Stimulated activated CD4-positive, alpha-beta T cell treated with anti-CD3 and anti-CD28 coated beads, Interleukin-15, amount 100 ng/mL, for 1 hour (primary cell): ENCODE data around the gene LMTK2.
"Not testable (repeated sequence)": the region's sequence is repeated elsewhere in the genome, so short reads cannot be mapped to it uniquely, and the experiment has no call there.

ENCODE experiments used
- DNase-seq, 2 donors: peaks; one replicate each; pipeline ENCODE4 v3.0.0-alpha.2; 2020; ENCODE audit warnings: low read depth in 1 of 2, low spot score in 1 of 2

Gene LMTK2

DNA sequence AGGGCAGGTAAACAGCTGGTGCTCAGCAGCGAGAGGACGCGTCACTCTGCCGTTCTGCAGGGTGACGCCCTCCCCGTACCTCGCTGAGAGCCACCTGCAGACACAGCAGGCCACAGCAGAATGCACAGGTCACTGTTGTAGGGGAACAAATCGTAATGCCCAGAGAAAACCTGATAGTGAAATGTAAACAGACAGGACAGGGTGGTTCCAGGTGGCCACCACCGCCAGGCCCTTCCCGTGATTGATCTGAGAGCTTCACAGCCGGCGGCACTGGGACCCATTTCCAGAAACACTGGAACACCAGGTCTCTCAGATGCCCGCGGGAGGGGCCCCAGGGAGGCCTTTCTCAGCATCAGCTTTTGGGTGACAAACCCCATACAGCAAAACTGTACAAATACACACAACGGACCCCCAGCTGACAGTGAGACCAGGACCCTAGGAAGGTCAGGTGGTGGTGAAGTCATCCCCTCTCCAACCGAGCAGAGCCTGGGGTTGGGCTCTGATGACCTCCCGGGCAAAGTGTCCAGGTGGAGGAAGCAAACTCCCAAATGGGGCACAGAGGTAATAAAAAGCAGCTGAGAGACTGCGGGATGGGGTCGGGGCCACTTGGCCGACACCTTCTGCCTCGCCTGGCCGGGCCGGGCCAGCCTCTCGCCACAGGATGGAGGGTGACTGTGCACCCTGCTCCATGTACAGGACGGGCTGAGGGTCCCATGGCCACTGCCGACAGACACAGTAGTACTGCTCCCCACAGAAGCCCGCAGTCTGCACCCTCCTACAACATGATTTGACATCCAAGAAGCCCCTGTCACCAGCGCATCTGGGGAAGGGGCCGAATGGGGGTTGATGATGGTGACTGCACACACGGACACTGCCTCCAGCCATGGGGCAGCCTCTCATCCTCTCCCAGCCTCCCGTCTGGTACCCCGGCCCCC, 109.2 kb downstream of the LMTK2 start:
- no peak for DNase-seq

DNA sequence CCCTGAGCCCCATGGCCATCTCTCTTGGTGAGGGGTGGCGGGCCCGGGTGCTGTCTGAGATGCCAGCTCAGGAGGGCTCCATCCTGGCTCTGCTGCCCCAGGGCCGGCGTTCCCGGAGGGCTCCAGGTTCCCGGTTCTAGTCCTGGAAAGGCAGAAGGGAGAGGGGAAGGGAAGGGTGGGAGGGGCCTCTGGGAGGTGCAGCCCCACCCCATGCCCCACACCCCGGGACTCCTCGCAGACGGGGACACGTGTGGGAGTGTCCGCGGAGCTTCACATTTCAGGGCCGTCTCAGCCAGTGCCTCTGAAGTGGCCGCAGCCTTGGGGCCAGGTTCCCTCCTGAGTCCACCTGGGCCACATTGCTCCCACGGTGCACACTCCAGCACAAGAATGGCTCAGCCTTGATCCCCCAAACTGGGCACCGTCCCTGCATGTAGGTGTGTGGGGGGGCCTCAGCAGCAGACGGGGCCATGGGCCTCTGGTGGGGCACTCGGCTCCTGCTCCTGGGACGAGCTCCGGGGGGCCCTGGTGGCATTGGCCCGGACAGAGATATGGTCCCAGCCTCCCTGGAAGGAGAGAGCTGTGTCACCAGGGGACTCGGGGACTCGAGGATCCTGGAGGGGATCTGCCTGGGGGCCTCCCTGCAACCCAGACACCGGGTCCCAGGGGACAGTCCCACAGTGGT, 110.4 kb downstream of the LMTK2 start:
- DNase-seq, result no peak

DNA sequence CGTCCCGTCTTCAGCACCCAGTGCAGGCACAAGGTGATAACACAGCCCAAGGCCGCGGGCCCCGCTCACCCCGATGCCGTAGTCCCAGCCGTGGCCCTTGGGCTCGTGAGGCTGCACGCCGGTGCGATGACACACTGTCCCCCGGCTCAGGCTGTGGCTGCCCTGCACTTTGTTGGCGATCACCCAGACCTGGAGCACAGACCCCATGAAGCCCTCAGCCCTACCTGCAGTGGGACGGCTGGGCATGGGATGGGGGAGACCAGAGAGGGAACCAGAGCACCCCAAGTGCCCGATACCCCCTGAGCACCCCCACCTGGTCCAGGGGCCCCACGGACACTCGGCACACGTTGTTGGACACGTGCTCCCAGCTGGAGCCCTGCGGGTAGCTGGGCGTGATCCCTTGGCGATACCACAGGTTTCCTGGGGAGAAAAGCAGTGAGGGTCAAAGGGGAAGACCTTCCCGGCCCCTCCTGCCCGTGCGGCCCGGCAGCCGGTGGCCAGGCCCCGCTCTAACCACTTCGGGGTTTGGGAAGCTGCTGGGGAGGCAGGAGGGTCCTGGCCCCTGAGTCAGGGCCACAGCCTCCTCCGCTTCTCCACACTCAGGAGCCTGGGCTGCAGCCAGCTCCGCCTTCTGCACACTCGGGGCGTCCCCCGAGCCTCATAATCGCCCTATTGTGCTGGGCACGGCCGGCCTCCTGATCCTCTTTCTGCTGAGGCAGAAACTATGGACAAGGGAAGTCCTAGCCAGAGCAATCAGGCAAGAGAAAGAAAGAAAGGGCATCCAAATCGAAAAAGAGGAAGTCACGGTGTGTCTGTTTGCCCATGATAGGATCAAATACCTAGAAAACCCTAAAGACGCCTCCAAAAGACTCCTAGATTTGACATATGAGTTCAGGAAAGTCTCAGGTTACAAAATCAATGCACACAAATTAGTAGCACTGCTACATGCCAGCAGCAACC, 111.2 kb downstream of the LMTK2 start:
- DNase-seq, result no peak

DNA sequence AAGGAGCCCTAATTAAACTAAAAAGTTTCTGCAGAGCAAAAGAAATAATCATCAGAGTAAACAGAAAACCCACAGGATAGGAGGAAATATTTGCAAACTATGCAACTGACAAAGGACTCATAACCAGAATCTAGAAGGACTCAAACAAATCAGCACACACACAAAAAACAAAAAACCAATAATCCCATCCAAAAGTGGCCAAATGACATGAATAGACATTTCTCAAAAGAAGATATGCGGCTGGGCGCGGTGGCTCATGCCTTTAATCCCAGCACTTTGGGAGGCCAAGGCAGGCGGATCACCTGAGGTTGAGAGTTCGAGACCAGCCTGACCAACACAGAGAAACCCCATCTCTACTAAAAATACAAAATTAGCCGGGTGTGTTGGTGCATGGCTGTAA, 112.7 kb downstream of the LMTK2 start:
- not testable (repeated sequence) for DNase-seq

DNA sequence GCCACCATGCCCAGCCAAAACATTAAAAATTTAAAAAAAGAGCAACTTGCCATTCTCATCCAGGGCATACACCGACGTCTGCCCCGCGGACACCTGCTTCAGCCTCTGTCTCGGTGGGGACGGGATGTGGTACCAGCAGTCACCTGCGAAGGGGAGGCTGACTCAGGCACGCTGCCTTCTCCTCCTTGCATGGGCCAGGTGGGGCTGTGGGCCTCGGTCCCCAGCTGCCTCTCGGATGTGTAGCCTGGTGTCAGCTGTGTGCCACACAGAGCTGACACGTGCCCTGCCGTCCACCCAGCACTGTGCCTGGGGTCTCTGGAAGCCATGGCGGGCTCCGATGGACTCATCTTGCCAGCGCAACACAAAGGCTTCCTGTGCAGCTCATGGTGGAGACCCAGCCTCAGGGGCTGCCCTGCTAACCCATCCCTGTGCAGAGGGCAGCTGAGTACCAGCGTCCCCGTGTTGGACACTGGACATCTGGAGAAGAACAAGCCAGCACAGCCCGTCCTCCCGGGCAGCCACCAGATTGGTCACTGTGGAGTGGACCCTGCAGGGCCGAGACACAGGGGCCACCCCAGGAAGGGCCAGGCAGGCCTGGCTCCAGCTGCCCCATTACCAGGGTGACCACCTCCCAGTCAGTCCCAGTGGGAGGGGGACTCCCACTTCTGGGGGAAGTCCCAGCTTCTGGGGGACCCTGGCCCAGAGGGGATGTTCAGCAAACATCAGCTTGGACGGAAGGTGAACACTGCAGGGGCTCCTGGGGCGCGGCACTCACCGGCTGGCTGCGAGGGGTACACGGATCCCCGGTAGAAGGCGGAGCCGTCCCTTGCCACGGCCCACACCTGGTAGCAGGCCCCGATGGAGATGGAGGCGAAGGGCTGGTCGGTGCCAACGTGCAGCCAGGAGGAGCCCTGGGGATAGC, 115.2 kb downstream of the LMTK2 start:
- no peak for DNase-seq

DNA sequence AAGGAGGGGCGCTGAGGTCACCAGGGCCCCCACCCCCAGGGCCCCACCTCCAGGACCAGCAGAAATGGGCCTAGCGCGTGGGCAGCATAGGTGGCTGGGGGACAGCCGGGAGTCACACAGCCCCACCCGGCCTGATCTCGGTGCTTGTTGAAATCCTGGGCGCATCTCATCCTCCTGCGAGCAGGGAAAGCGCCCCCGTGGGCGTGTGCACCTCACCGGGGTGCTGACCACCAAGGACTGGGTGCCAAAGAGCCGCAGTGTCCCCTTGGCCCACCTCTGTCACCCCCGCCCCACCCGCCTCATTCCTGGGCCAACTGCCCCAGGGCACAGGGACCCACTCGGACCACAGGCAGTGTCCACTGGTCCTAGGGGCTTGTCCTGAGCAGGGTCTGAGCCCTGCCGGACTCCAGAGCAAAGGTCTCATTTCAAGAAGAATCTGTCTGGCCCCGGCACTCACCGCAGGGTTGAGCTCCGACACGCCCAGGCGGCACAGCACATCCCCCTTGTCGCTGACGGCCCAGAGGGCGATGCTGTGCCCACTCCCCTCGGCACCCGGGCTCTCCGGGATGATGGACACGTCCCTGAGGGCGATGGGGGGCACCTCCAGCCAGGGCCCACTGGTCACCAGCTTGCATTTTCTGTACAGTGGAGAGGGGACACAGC, 116.0 kb downstream of the LMTK2 start:
- no peak for DNase-seq

DNA sequence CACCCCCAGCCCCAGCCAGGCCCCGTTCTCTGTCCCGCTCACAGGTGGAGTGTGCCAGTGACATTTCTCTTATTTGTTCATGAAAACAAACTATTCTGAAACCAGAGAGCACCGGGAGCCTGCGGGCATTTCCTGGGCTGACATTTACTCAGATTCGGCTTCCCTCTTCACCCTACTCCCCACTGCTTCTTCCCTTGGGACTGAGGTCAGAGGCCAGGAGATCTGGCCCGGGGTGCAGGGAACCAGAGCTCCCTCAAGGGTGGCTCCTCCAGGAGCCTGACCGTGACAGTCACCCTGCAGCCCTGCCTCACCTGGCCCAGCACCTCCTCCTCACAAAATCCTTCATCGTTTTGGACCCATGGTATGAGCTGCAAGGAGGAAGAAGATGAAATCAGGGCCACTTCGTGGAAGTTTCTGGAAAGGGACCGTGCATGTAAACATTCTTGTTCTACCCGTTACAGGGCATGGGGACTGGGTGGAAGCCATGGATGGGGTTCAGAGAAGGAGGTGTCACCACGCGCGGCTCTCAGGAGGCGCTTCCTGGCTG, 116.8 kb downstream of the LMTK2 start:
- DNase-seq, result no peak

- DNase-seq, result no peak
Measured at GRCh38 chr7:98223898-98224700, 117.4 kb downstream of the LMTK2 start.

- DNase-seq, result no peak
Measured at GRCh38 chr7:98224701-98225181, 118.1 kb downstream of the LMTK2 start.

DNA sequence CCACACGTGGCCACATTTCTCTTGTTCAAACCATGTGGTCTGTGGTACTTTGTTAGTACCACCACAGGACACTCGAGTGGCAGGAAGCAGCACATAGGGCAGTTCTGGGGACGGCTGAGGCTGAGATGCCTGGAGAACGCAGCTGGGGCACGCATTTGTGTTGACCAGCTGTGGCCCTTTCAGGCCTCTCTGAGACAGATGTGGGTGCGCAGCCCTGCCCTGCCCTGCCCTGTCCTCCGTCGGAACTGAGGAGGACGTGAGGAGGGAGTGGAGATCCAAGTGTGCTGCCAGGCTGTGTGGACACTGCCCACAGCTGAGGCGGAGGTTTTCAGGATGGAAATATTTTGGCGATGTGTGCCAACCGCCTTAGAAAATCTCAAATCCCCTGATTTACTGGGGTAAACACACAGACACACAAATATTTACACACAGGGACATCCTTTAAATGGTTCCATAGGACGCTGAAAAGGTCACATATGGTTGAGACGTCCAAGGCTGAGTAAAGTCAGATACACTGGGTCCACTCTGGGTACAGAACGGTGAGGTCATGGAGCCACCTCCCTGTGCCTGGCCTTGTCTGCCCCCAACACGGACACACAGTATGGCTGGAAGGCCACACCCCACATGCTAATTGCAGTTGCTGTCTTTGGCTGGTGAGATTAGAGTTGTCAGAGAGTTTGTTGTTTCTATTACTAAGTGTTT, 119.4 kb downstream of the LMTK2 start:
- no peak for DNase-seq

DNA sequence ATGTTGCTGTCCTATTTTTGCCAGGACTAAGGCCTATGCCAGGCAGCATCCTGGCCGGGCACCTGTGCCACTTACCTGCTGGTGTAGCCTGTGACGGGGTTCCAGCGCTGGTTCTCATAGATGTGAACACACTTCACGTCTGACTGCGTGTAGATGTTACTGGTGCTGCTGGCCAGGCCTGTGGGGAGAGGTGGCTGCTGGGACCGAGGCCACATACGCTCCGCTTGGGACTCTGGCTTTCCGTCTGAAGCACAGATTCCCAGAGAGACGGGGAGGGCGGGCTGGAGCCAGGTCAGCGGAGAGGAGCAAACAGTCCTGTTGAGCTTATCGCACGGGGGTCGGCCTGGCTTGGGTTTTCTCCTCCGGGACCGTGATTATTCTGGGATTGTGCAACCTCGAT, 121.3 kb downstream of the LMTK2 start:
- no peak for DNase-seq

DNA sequence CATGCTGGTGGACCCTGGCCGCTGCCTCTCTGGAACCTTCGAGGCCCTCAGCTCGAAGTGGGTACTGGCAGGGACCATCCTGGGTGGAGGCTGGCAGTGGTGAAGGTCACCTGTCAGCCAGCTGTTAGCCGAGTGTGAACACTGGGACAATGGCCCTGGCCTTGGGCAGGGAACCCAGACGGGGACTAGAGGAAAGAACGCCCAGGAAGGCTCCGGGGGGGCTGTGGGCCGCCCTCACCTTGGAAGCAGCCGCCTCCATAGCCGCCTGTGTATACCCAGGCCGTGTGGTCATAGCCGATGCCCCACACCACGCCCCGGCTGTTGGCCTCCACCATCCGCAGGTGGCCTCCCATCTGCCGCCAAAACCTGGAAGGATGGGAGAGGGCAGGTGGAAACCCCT, 122.1 kb downstream of the LMTK2 start:
- no peak for DNase-seq

- DNase-seq, result no peak
Measured at GRCh38 chr7:98229441-98229840, 122.8 kb downstream of the LMTK2 start.

- DNase-seq, result no peak
Measured at GRCh38 chr7:98229991-98230745, 123.5 kb downstream of the LMTK2 start.

- DNase-seq, result no peak
Measured at GRCh38 chr7:98230746-98231471, 124.2 kb downstream of the LMTK2 start.

DNA sequence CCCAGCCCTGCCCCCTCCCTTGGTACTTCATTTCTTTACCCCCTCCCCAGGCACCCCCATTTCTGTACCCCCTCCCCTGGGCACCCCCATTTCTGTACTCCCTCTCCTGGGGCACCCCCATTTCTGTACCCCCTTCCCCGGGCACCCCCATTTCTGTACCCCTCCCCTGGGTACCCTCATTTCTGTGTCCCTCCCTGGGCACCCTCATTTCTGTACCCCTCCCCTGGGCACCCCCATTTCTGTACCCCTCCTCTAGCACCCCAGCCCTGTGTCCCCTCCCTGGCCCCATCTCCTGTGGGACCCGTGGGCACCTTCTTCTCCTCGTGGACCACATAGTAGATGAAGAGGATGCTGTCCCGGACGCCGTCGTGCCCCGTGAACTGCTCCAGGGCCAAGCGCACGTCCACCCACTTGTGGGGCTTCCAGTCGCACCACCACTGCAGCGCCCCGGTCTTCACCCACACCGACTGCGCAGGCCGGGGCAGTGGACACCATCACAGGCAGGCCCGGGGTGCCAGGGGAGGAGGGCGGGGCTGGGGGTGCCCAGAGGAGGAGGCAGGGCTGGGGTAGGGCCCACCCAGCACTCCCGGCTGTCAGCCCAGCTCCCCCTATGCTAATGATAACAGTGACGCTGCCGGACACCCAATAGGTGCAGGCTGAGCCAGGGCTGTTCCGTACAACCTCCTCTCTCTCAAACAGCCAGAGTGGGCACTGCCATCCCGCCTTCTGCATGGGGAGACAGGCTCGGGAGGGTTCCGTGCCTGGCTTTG, 125.0 kb downstream of the LMTK2 start:
- DNase-seq, result no peak
